HPDE6-E6E7 (cell line): ENCODE data around the gene RFESD.
"Not testable (repeated sequence)": the region's sequence is repeated elsewhere in the genome, so short reads cannot be mapped to it uniquely, and the experiment has no call there.

Experiments used
- DNase-seq: peaks from one replicate; pipeline ENCODE4 v3.0.0; 2011; ENCODE audit warnings: missing footprints; ENCODE audit errors: extremely low spot score

Gene RFESD

DNA sequence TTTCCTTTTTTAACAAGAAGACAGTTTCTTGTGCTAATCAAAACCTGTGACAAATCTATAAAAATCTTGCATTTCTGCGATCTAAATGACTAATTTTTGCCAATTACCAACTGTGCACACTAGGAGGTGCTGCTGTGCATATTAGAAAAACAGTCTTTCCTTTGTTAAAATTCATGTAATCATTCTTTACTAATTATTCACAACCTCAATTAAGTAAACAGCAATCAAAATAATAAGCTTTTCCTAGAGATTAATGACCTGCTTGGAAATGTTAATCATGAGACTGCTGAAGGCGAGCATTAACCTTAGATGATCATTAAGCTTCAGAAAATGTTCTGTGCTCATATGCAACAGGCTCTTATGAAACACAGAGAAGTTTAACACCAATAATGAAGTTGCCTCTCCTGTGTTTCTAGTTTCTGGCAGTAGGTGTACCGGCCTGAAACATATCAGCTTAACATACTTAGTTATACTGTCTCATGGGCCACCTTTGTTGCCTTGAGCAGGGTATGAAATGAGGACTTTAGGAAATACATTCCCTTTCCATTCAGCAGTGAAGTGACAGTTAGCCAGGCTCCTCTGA lies 17.7 kb downstream of the RFESD start:
- no peak for DNase-seq

DNA sequence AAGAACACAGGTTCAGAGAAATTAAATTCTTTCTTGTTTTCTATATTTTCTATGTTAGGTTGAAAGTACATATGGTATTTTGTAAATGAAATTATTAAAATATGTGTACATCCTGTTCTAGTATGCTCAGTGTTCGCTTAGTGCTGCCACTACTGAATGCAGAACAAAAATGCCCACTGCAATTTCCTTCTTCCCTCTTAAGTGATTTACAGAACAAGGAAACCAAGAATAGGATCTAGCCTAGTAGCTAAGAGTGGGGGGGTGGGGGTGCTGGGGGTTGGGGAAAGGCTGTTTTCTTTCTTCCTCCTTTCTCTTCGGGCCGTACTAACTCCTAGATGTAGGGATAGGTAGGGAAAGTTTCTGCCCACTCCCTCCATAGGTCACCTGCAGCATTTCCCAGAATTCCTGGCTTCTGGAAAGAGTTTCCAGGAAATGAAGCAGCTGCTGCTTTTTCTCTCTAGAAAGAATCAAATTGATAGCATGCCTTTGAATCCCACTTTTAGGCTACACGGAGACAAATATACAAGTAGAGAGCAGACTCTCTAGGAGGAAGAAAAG lies 20.6 kb downstream of the RFESD start:
- no peak for DNase-seq

DNA sequence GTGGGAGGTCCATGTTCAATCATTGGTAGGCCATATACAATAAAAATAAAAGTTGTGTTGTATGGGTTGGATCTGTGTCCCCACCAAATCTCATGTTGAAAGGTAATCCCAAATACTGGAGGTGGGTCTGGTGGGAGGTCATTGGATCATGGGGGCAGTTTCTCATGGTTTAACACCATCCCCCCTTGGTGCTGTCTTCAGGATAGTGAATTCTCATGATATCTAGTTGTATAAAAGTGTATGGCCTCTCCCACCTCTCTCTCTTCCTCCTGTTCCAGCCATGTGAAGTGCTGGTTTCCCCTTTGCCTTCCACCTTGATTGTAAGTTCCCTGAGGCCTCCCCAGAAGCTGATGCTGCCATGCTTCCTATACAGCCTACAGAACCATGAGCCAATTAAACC lies 21.1 kb downstream of the RFESD start:
- no peak for DNase-seq

DNA sequence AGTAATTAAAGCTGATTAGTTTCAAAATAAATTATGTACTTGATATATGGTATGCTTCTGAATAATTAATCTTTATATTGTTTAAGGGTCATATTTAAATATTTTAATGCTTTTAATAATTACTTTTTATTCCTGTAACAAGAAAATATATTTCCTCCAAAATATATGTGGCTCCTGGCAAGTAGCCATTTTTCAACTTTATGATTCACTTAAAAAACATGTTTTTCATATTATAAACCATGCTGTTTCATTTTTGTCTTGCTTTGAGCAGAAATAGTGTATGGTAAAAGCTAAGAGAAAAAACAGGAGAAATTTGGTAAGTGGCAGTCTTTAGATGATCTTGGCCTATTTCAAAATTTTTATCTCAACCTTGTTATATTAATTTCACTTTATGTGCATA lies 21.6 kb downstream of the RFESD start:
- no peak for DNase-seq

DNA sequence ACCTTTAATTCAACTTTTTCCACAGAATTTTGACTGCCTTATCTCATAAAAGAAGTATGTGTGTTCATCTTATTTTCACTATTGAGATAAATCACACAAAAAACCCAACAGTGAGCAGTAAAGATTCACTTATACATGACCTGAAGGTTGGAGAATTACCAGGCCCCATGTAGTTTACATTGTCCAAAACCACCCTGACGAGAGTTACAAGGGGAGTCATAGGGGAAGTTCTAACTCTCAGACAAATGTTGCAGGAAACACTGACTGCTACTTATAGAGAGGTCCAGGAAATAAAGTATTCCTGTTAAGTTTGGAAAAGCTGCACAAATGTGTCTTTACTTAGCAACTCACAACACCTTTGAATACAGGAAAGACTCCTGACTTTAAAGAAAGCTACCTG lies 22.2 kb downstream of the RFESD start:
- no peak for DNase-seq

DNA sequence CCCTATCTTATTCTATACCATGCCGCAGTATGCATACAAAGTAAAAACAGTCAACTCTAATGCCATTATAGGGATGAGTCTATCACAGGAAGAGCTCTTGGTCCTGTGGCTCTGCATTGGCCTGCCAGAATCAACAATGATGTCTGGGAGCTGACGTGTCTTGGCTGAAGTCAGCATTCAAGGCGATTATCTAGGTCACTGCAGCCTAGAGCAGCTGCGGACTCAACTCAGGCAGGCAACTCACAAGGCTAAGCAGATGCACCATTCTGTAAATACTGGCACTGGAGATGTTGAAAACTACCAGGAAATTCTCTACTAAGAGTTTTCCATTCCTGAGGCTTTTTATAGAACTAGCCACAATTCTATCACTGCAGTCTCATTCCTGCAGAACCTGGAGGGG lies 23.0 kb downstream of the RFESD start:
- DNase-seq, result no peak

DNA sequence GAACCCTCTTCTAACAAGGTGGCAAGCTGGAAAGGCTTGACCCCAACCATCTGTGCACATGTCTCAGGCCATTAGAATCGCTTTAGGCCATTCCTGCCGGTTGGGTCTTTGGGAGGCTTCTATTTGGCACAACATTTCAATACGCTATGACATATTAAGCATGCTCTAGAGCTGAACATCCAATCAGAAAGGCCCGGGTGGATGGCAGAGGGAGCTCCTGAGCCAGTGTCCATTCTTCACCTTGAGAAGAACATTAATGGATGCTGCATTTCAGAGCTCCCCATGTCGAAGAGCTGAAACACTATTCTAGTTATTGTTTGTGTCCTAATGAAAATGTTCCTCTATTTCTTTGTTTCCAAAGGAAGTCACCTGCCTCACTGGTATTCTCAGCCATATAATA lies 23.4 kb downstream of the RFESD start:
- no peak for DNase-seq

DNA sequence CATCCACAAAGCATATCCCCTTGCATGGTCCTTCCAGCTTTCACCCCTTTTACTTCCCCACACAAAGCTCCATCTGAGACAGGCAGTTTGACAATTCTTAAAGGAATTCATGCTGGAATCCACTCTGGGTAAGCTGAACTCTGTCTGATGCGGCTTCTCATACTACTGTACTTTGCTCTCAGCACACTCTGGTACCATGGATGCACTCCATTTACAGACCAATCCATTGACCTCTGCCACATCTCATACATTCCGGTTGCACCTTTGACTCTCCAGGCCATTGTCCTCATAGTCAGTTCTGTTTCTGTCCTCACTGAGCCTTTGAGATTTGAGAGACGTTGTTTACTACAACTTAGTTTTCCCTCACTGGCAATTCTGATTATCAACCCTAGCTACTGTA lies 24.0 kb downstream of the RFESD start:
- DNase-seq, result no peak

DNA sequence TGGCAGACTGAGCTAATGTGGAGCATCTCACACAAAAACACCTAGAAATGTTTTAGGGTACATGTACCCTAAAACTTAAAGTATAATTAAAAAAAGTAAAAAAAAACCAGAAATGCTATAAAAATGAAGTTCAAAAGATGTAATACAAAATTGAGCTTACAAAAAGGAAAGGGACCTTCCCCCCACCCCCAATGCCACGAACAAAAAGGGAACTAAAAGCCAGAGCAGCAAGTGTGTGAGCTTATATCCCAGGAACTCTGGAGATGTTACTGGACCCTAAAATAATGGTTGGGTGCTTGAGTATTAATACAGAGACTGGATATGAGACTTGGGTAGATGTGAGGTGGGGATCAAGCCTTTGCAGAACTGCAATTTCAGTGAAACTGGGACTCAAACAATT lies 25.2 kb downstream of the RFESD start:
- no peak for DNase-seq

DNA sequence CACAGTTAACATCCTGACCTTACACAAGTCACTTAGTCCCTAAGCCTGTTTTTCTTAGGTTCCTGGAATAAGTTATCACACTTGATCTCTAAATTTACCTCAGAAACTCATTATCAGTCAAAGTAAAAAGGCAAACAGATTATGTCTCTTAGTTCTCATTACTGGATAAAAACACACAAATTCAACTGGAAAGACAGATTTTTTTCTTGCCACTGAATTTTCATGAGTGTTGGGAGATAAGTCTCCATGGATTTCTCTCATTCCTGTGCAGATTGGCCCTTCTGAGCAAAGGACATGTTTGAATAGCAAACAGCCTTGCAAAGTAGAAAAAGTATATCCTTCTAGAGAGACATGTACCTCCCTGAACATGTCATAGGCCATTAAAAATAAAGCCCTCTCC lies 26.1 kb downstream of the RFESD start:
- DNase-seq, result no peak

DNA sequence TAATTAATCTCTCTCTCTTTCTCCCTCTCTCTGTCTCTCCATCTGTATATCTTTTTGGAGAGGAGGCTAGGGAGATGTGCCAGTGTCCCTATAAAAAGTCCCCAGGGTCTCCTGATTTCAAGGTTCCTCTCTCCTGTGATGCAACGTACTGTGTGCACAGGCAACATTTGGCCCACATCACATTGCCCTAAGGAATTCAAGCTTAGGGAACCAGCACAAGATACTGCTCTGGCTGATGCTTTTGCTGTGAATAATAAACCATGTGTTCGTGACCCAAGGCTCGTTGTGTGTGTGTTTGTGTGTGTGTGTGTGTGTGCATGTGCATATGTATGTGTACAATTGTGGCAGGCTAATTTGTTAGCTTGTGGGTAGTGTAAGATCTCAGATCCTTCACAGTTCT lies 26.5 kb downstream of the RFESD start:
- DNase-seq, result no peak

DNA sequence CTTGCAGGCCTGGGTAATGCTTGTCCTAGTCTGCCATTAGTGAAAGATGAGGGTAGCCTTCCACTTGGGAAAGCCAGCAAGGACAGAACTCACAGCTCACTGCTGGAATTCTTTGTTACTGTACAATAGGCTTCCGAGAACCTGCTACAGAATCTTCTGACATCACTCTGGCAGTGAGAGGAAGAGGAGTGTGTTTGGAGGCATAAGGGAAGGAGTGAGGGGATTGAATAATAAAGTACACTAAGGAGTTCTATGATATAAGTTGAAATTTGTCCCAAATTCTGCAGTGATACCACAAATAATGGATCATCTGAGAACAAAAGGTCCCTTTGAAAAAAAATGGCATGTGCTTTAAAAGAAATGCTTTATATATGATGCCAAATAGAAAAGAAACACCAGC lies 36.3 kb downstream of the RFESD start, which contains the start of gene SPATA9:
Gene SPATA9, minus strand, starts transcription at position 101 of the 400 bp plus-strand sequence. CDS start 137 bp downstream, outside the sequence.
- DNase-seq, result no peak

DNA sequence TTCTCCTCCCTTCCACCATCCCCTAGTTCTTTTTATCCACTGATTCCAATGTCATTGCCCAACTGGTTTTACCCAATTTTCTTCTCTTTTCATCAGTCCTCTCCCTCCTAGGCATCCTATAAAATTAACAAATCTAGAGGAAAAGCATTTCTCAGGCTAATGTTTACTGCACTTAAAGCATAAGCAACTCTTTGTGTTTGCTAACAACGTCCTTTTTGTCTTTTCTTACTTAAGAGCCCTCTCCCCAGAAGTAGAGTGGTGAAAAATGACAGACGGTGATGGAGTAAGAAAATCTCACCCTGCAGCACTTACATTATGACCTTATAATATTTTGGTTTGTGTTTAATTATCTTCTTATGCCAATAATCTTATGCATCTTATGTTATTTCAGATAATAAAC lies 37.8 kb downstream of the RFESD start:
- no peak for DNase-seq

DNA sequence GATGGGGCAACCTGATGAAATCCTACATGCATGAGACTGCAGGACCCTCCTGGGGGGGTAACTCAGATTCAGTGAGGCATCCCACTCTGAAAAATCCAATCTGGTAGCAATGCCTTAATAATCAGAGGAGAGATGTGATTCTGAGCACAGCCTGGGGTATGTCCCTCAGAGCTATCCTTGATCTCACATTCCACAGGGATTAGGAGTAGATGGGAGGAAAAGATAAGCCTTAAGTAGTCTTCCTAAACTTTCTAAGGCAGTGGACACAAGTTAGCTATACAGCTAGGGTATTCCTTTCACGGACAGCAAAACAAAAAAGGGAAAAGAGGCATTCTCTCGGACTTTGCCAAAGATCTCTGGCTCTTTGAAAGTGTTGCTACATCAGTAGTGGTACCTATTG lies 40.1 kb downstream of the RFESD start:
- DNase-seq, result no peak

DNA sequence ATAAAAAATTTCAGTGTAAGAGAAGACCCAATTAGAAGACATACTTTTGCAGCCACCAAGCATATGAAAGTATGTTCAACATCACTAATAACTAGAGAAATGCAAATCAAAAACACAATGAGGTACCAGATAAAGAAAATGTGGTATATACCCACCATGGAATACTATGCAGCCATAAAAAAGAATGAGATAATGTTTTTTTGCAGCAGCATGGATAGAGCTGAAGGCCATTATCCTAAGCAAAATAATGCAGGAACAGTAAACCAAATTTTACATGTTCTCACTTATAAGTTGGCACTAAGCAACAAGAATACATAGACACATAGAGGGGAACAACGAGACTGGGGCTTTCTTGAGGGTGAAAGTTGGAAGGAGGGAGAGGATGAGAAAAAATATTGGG lies 43.1 kb downstream of the RFESD start:
- DNase-seq, result no peak

DNA sequence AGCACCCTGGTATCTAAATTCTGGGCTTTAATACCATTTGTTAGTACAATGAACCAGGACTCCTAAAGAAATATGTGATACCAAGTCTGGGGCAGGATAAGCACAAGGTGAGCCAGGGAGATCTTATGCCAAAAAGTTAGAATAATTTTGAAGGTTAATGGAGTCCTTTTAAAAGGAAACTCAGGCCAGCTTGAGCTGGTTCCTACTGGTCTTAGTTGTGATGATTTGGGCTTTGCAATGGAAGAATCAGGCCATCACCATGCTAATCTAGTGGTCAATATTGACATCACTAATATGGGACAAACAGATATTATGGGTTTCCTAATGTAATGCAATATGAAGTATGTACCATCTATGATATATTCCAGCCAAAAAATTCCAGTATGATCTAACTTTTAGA lies 43.8 kb downstream of the RFESD start:
- no peak for DNase-seq

DNA sequence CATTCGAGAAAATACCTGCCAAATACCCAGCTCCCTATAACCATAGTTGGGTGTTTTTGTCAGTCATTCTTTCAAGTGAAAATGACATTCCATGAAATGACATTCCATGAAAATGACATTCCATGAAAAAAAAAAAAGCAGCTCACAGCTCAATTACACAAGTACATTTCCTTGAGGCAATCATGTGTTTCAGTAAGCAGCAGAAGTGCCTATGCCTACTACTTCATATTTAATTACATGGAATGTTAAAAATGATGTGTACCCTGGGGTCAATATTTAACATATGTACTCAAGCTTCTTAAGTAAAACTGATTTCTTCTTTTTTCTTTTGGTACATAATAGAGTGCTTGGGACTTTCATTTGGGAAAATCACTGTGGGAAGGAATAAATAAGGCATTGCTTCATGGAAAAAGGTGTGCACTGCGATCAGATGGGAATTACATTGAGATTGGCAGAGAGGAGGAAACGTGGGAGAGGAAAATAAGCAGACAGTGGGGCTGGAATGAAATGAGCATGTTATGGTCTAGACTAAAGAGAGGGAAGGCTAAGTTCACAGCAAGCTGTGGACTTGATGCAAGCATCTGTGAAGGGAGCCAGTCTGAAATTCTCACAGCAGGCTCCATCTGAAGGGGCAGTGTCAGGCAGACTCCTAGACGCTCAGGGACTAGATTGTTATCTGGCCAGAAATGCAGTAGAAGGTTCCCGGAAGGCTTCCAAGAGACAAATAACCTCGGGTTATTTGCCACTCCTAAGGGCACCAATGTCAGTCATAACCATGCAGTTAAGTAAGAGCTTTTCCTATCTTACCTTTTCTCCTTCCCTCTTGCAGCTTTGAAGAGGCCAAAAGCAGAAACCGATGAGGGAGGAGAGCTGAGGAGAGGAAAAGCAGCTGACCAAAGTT lies 51.5 kb downstream of the RFESD start:
- DNase-seq, result no peak

DNA sequence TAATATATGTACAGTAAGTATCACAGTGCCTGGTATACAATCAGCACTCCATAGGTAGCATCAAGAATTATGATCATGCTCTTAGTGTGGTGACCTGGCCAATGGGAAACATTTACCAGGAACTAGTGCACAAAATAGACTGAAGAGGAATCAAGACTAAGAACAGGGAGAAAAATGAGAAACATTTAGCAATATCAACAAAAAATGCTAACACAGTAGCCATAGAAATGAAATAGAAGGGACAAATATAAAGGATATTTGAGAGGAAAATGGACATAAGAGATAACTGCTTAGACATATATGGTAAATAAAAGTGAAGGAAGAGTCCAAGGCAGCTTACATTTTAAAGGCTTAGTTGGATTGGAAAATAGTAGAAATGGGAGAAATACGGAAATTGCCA lies 52.8 kb downstream of the RFESD start:
- DNase-seq, result no peak

DNA sequence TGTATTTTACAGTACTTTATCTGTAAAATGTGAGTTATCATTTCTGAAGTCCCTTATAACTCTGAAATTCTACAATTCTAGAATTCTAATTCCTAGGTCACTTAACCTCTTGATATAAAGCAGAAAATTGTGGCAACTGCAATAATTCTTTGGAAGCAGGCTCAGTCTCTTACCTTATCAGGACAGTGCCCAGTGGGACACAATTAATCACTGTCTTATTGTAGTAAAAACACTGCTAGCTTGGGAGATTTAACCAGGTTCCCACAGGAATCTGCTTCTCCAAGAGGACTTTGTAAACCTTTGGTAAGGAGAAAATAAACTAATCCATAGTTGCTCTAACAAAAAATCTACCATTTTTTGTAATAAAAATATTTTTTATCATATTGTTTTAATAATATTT lies 54.5 kb downstream of the RFESD start:
- no peak for DNase-seq

DNA sequence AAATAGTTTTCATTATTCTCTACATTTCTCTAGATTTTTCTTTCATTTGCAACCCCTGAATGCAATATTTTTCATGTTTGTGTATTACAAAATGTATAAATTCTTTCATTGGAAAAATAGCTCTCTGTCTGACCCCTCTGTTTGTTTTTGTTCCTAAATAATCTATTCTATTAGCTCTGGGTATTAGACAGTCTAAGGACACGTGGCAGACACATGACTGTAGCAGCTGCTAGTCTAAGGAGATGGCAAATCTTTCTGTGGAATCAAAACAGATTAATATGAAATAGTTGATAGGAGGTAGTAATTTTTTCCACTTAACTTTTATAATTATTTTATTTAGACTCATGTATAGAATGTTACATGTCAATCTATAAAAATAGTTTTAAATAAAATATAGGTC lies 57.6 kb downstream of the RFESD start:
- no peak for DNase-seq

DNA sequence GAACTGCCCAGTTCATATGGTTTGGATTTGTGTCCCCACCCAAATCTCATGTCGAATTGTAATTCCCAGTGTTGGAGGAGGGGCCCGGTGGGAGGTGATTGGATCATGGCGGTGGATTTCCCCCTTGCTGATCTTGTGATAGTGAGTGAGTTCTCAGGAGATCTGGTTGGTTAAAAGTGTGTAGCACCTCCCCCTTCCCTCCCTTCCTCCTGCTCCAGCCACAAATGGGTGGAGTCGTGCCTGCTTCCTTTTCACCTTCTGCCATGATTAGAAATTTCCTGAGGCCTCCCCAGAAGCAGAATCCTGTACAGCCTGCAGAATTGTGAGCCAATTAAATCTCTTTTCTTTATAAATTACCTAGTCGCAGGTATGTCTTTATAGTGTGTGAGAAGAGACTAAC lies 59.6 kb downstream of the RFESD start:
- not testable (repeated sequence) for DNase-seq

DNA sequence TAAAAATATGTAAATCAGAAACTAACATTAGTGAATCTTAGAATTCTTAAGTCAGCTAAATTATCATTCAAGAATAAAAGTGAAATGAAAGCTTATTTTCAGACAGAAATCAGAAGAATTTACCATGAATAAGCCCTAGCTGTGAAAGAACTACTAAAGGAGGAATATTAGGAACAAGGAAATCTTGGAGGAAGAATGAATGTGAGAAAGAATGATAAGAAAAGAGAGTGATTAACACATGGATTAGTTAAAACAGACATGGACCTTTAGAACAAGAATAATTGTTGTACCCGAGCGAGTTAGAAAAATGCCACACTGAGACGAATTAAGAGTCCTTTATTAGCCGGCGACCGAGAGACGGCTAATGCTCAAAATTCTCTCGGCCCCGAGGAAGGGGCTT lies 60.5 kb downstream of the RFESD start:
- no peak for DNase-seq
